ENCODE results near the gene TRAM2. TPM values are rescaled to one million over a fixed set of nuclear protein-coding genes. Genes with fewer than 3 reads are reported as not detected.
A peak's percentile ranks its signal among the peaks of the same experiment; 100 is the strongest.

TRAM2 gene
- total and polyA plus RNA-seq, 2 of the 13 experiments (the other 11 are each of a cell fraction or from before 2014, with no cell fraction given), result 49.1 to 72.5 TPM

DNA sequence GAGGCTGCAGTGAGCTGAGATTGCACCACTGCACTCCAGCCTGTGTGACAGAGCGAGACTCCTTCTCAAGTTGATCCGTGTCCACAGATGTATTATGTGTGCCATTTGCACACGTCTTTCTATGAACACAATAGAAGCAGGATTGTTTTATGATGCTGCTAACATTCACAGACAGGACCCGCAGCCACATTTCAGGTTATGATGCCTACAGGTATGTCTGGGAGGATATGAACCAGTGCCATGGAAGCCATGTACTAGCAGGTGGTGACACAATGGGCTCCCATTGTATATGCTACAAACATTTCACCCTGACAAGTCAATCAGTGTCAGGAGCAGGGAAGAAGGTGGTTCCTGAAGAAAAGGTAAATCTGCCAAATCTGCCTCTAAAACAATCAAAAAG, 4.3 kb downstream of the TRAM2 start:
- in situ Hi-C loops (cut with HindIII; ENCODE audit: extremely low pct_ligation_motif_present, low pct_unique_long_range_greater_than_20kb) (no loop called here), intact Hi-C loops (cut with micrococcal nuclease; ENCODE audit: unreplicated experiment) (loop anchor here (5.0 kb wide), 1 partner anchor 70 kb away; no protein-coding TSS in a partner anchor)
- WGBS (ENCODE audit: low lambda C conversion rate), result 98% methylated on average over 4 of the region's 4 CpGs
- POLR2A ChIA-PET, result interaction anchor here (1.5 to 2.8 kb wide), 3 partner anchors 24 to 27 kb away, joined by 5 to 8 read pairs (median 7); no protein-coding TSS in a partner anchor
- Histone ChIP-seq H4K20me1 (ENCODE audit: insufficient read depth, low read length) (peaks cover 79% of the 10 kb centered on the region), H3K9me3 (ENCODE audit: low read length) (no peaks in the 10 kb centered on the region), H3K4me2 (ENCODE audit: low read depth, low read length) (peak overlapping the region; percentile 97), H3K27ac (ENCODE audit: extremely low read length, insufficient read depth, low read length) (peak overlapping the region; percentile 20), H3K79me2 (ENCODE audit: insufficient read depth, low read length) (peaks cover 92% of the 10 kb centered on the region), H3K27me3 (ENCODE audit: control insufficient read depth in 1 of 2, insufficient read depth in 2 of 2, low read length in 2 of 2) (no peaks in the 10 kb centered on the region; a peak in 1 of 5 replicates), H3K4me1 (ENCODE audit: insufficient read depth, low read length) (peaks cover 81% of the 10 kb centered on the region), H3K9ac (ENCODE audit: insufficient read depth, low read depth, low read length) (peak overlapping the region; percentile 21; the same call in 1 of the 2 replicates), H3K4me3 (replicated peaks in 1 of 3; ENCODE audit: insufficient read depth in 1 of 3, low read depth in 2 of 3, low read length in 3 of 3) (no peak overlapping the region; a peak in 2 of 6 replicates), H2AFZ (ENCODE audit: low read length) (no peak overlapping the region), H3K36me3 (replicated peaks in 1 of 2; ENCODE audit: control insufficient read depth in 1 of 2, insufficient read depth in 2 of 2, low read length in 2 of 2) (peaks cover 6 to 37% of the 10 kb centered on the region in 2 experiments)
- TF ChIP-seq SMARCC2 (IDR thresholded peaks at IDR 0.05) (no peak), MED1 (CRISPR knock-in tag; IDR thresholded peaks at IDR 0.05) (peak; percentile 39; the same call in 1 of the 2 replicates), ZBTB38 (CRISPR knock-in tag; IDR thresholded peaks at IDR 0.05) (0 out of 2 replicates have a peak, but pooled peaks have one; percentile 21)
- CTCF ChIA-PET (ENCODE audit: low intra/inter-chr PET ratio, low total read pairs), result no interaction called here
- no peak for FAIRE-seq
- ATAC-seq, result no peak
- DNase-seq (ENCODE audit: low spot score), result no peak
- no TSS peak for BruUV-seq (replicated peaks)

DNA sequence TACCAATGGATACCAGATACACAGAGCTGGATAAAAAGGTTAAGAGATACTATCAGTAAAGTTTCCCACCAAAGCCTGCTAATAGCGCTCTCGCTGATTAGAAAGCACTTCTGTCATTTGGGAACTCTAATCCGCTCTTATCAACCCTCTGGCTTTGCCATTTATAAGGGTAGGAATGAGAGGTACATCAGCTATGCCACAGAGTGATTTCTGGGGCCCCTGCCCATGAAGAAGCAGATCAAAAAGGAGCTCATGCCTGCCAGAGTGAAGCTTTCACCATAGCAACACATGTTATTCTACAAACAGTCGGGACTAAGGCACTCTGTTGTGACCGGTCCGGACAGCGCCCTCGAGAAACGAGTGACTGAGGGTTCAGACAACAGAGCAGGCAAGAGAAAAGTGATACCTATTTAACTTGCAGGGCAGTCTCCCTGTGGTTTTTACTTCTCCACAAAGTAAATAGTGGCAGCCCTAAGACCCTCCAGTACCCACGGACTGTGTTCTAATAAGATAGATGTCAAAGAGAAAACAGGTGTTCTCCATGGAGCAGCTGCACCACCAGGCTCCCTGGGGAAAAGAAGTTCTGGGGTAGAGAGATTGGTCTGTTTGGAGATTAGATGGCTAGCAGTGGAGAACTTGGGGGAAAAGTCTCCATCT, 5.6 kb downstream of the TRAM2 start:
- Histone ChIP-seq H4K20me1 (ENCODE audit: insufficient read depth, low read length) (peaks cover 88% of the 10 kb centered on the region), H3K9ac (ENCODE audit: insufficient read depth, low read depth, low read length) (no peak overlapping the region), H2AFZ (ENCODE audit: low read length) (no peak overlapping the region), H3K27me3 (ENCODE audit: control insufficient read depth in 1 of 2, insufficient read depth in 2 of 2, low read length in 2 of 2) (no peaks in the 10 kb centered on the region; a peak in 1 of 5 replicates), H3K27ac (ENCODE audit: extremely low read length, insufficient read depth, low read length) (peak overlapping the region; percentile 21), H3K9me3 (ENCODE audit: low read length) (no peaks in the 10 kb centered on the region), H3K79me2 (ENCODE audit: insufficient read depth, low read length) (peaks cover 100% of the 10 kb centered on the region), H3K4me3 (replicated peaks in 1 of 3; ENCODE audit: insufficient read depth in 1 of 3, low read depth in 2 of 3, low read length in 3 of 3) (no peak overlapping the region), H3K4me1 (ENCODE audit: insufficient read depth, low read length) (peaks cover 94% of the 10 kb centered on the region), H3K4me2 (ENCODE audit: low read depth, low read length) (peak overlapping the region; percentile 21; the same call in 1 of the 2 replicates), H3K36me3 (replicated peaks in 1 of 2; ENCODE audit: control insufficient read depth in 1 of 2, insufficient read depth in 2 of 2, low read length in 2 of 2) (peaks cover 8 to 48% of the 10 kb centered on the region in 2 experiments)
- TF ChIP-seq MIER3 (CRISPR knock-in tag; IDR thresholded peaks at IDR 0.05; ENCODE audit: borderline replicate concordance), result no peak
- 0 out of 2 replicates have a peak, but pooled peaks have one; percentile 30 for TF ChIP-seq HOMEZ (CRISPR knock-in tag; IDR thresholded peaks at IDR 0.05; ENCODE audit: low read depth)
- TF ChIP-seq RFX1 (IDR thresholded peaks at IDR 0.05), result peak; percentile 11; the same call in 1 of the 2 replicates
- intact Hi-C loops (cut with micrococcal nuclease; ENCODE audit: unreplicated experiment), result loop anchor here (5.0 kb wide), 1 partner anchor 69 kb away; no protein-coding TSS in a partner anchor
- DNase-seq (ENCODE audit: low spot score) (no peak), FAIRE-seq (no peak), ATAC-seq (no peak)
- ChIA-PET CTCF (ENCODE audit: low intra/inter-chr PET ratio, low total read pairs) (no interaction called here), POLR2A (interaction anchor here (1.2 to 2.8 kb wide), 3 partner anchors 18 to 27 kb away, joined by 3 to 8 read pairs (median 4); no protein-coding TSS in a partner anchor)
- BruUV-seq (replicated peaks), result no TSS peak
- in situ Hi-C loops (cut with HindIII; ENCODE audit: extremely low pct_ligation_motif_present, low pct_unique_long_range_greater_than_20kb), result no loop called here
- WGBS (ENCODE audit: low lambda C conversion rate), result 89% methylated on average over 10 of the region's 10 CpGs

Measured in HepG2 (cell line).